Brain pericyte (primary cell): Measurements from ENCODE around the gene NXNL2.

ENCODE experiments used
- DNase-seq: peaks from one replicate; pipeline ENCODE4 v3.0.0-alpha.2; 2012; ENCODE audit warnings: low read depth, low spot score

Gene NXNL2

DNA sequence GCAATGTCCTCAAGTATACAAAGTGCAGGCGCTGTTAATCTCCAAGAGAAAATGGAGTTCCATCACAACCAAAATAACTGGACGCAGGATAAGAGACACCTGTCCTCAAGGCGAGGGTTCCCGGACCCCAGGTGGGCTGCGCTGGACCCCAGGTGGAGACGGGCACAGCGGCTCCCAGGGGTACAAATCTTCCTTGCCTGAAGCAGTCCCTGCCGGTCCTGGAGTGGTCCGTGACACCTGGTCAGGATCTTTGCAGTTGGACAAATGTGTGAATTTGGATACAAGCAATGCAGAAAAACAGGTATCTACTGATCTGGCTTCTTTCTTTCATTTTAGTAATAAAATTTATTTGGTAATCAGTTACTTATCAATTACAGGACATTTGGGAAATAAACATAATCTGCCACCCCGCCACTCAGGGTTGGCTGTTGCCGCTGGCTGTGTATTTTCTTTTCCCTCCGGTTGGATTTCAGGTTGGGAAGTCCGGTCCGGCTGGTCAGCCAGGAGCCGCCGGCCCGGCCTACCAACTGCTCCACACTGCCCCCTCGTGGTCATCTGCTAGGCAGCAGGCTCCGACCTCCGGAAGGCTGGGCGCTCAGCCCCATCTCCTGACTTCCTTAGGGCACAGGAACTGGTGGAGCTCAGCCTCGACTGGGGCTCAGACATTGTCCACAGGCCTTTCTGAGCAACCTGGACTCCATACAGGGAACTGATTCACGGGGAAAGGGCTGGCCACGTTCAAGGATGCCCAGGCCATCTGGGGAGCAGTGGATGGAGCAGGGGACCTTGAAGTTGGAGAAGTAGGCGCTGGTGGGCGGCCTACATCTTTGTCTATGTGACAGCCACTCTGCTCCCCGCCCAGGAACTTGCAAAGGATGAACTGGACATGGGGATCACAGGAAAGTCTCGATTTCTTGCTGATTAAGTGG, 43.4 kb downstream of the NXNL2 start:
- DNase-seq, result peak; percentile 50

DNA sequence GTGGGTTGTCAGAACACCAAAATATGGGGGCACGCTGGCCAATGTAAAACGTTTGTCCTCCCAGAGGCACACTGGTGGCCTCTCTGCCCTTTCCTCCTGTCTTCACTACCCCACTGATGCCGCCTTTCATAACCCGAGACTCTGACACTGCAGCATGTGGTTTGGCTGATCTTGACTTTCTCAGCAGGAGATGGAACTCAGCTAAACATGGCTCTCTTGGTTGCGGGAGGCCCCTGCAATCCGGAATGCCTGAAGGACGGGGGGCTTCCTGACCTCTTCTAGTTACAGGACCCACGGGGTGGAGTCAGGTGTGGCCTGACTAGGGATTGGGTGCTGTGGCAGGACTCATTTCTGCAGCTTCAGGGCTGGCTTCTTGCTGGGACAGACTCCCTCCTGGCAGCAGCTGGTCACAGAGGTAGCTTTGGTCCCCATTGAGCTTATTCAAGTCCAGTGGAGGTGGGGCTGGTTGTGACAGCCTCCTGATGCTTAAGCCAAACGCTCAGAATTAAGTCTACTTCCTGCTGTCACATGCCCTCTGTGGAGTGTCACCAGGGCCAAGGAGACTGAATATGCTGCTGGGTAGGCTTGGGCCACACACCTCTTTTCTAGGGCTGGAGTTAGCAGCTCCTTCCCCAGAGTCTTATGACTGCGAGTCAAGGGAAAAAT, 44.2 kb downstream of the NXNL2 start:
- no peak for DNase-seq

DNA sequence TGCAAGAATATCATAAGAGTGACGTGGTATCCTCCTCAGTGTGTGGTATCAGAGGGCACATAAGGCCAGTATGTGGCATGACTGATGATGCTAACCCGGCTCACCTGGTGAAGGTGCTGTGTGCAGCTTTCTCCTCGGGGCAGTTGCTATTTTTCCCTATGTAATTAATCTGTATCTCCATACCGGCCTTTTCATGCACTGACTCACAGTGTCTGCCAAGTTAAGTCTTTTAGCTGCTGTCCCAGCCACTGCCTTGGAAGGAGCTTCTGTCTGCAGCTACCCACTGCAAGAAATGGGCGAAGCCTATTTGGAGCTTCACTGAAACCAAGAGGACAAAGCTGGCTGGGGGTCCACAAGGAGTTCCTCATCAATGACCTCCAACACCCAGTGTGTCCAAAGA, 46.0 kb downstream of the NXNL2 start:
- DNase-seq, result no peak

DNA sequence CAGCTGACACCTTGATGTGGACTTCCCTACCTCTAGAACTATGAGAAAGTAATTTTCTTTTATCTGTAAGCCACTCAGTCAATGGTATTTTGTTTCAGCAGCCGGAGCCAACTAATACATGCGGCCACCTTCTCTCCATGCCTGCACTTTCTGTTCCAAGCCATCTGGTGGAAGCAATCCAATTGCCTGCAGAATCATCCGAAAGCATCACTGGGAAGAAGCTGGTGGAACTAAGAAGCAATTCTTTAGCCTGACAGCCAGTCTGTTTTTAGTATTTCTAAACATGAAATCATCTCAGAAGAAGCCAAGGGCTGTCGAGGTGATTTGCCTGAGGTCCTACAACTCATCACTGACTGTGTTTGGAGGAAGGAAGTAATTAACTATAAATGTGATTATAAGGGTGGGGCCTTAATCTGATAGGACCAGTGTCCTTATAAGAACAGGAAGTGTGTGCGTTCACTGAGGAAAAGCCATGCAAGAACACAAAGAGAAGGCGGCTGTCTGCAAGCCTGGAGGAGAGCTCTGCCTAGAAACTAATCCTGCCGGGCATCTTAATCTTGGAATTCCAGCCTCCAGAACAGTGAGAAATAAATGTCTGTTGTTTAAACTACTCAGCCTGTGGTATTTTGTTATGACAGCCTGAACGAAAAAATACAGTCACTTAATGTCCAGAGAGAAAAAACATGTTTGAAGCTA, 49.1 kb downstream of the NXNL2 start:
- DNase-seq, result no peak

DNA sequence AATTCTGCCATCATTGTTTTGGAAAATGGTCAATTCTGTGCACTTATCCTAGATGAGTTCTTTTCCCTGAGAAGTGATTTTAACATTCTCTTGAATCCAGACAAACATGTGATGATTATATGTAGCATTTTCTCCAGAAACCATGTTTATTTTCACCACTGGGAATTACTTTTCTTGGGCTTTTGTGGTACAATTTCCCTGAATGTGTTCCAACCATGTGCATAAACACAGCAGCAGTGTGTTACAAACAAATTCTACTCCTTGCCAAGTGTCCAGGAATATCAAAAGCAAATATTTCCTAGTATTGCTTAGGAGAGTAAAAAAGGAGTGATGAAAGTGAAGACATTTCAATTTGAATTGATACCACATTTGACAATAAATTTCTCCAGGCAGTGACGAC, 50.4 kb downstream of the NXNL2 start:
- no peak for DNase-seq

DNA sequence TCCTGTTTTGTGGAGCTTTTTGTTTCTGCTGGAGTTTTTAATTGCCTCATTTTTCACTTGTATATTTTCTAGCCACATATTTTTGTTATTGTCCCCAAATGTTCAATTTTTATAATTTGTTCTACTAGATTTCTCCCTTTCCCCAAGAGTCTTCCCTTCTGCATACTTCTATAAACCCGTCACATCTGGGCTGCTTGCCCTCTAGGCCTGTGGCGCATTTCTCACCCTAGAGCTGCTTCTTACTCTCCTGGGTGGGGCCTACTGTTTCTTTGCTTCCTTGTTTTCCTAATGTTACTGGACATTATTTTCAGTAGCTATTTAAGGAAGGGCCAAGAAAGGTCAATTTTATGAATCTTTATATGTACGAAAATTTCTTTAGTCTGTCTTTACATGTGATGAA, 51.5 kb downstream of the NXNL2 start:
- DNase-seq, result no peak

DNA sequence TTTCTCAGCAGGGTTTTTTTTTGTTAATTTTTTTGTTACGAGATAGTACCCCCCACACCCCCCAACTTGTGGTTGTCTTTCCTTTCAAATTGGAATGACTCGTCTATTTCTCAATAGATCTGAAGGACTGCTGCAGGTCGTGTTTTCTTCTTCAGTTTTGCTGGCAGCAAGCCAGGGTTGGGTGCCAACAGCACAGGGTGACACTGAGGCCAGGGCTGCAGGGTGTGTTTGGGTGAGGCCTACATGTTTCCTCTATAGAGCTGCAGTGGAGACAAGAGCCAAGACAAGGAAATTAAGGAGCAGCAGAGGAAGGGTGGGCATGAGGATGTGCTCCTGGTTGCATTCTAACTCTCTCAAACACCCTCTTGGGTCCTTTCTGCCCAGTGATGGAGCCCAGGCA, 52.2 kb downstream of the NXNL2 start:
- DNase-seq, result no peak

DNA sequence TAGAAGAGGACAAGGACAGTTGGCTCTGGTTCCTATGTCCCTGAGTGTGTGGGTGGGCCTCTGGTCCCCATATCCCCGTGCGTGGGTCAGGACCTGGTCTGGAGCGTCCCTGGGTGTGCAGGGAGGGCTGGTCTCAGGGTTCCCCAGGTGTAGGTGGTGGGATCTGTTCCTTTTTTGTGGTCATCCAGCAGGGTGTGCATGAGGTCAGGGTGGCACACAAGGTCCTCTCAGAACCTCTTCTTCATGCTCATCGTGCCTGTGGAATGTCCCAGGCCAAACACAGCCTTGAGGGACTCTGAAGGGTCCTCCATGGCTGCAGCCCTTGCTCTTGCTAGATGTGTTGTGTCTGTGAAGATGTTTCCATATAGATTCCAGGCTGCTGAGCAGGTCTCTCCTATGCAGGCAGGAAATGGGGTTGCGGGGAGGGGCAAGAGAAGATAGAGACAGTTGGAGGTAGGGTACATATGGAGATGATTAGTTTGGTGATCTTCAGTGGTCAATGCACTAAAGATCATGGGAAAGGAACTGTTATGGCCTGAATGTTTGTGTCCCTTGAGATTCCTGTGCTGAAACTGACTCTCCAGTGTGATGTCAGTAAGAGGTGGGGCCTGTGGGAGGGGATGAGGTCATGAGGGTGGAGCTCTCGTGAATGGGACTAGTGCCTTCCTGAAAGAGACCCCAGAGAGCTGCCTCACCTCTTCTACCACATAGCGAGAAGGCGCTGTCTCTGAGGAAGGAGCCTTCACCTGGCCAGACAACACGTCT, 53.1 kb downstream of the NXNL2 start:
- DNase-seq, result no peak

DNA sequence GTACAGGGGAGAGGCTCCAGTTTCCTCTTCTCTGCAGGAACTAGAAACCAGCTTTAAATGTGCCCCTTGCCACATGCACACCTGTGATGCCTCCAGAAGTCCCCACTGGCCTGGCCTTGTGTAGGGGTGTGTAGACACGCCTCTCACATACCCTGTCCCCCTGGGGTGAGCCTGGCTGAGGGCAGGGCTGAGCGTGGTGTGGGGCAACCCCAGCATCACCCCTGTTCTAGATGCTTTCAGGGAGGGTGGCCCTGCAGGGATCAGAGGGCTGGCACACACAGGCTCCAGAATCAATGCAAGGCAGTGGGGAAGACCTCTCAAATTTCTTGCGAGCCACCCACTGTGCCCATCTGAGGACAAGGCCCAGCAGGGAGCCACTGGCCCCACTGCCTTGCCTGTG, 54.7 kb downstream of the NXNL2 start:
- DNase-seq, result no peak

DNA sequence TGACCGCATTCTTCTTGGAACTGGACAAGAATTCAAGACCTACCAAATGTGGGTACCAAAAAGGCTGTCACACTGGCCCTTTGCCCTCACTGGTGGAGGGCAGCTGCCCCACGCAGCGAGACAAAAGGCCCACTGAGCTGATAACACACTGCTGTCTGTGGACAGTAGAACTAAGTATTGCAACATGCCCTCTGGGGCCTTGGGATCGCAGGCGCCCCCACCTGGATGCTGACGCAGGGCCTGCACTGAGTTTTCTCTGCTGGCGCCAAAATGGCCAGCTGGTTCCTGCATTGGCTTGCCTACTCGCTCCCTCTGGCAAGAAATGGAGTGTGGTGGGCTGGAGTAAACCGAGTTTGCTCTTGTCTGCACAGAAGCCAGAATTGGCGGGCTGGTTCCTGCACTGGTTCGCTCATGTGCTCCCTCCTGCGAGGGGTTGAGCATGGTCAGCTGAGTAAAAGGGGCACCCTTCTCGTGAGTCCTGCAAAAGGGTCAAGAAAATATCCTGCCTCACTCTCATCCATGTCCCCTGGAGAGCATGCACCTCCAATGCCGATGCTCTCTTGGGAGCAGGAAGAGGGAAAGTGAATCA, 55.7 kb downstream of the NXNL2 start:
- DNase-seq, result no peak

DNA sequence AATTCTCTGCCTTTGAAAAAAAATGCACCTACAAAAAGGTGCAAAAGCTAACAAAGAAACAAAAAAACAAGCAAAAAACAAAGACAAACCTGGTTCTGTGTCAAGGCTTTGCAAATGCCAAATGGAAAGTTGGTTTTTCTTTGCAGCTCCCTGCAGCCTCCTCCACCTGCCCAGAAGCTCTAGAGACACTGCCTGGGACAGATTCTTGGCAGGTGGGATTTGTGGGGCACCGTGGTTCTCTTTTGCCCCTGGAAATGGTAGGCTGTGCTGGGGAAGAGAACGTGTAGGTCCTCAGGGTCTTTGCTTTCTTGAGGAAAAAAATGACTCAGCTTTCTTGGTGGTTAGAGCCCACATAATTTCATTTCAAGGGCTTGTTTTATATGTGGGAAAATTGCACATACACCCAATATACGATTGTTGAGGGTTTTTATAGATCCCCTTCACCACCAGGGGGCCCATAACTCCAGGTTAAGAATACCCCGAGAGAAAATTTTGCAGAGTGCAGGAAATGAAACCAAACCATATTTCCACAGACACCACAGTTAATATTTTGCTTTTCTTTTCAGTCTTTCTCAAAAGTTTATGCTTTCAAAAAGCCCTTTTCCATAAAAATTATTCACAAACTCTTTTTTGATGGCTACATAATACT, 58.7 kb downstream of the NXNL2 start:
- no peak for DNase-seq
